ENCODE data around the gene SPTA1. TPM values are rescaled to one million over a fixed set of nuclear protein-coding genes. Genes with fewer than 3 reads are reported as not detected.

Gene SPTA1
- total and polyA plus RNA-seq, 2 experiments from 2014 or later, result not detected

- Histone ChIP-seq H2AFZ (no peak overlapping the region), H3K4me3 (no peak overlapping the region), H3K27me3 (replicated peaks; ENCODE audit: insufficient read depth) (0 out of 2 replicates have a peak, but pooled peaks cover 5% of the 10 kb centered on the region), H3K4me2 (ENCODE audit: unreplicated experiment) (no peak overlapping the region), H3K9me3 (ENCODE audit: low read depth) (no peaks in the 10 kb centered on the region), H3F3A (ENCODE audit: insufficient read depth) (no peaks in the 10 kb centered on the region), H4K20me1 (ENCODE audit: insufficient read depth) (no peaks in the 10 kb centered on the region), H3K79me2 (ENCODE audit: insufficient read depth) (no peaks in the 10 kb centered on the region), H3K36me3 (ENCODE audit: low read depth) (no peaks in the 10 kb centered on the region), H3K4me1 (ENCODE audit: insufficient read depth) (no peaks in the 10 kb centered on the region), H3K9ac (no peak overlapping the region), H3K27ac (no peak overlapping the region), H3K9me2 (ENCODE audit: insufficient read depth) (no peaks in the 10 kb centered on the region)
- TF ChIP-seq EZH2phosphoT487 (IDR thresholded peaks at IDR 0.05; ENCODE audit: insufficient read depth, low read depth) (no peak), EZH2 (IDR thresholded peaks at IDR 0.05; ENCODE audit: insufficient read depth, poor library complexity, severe bottlenecking) (no peak)
- in situ Hi-C loops (cut with MboI), result no loop called here
- WGBS, 2 experiments (ENCODE audit: low coverage in 1 of 2, low lambda C conversion rate in 2 of 2, missing lambda C conversion rate in 2 of 2), result 14 to 18% methylated on average over 3 of the region's 3 CpGs
- DNase-seq, result no peak
Measured at GRCh38 chr1:158719664-158720063, 33.1 kb upstream of the SPTA1 start.

GRCh38 chr1:158717344-158717743 lies 30.8 kb upstream of the SPTA1 start:
- Histone ChIP-seq H3K4me3 (no peak overlapping the region), H3K4me2 (ENCODE audit: unreplicated experiment) (no peak overlapping the region), H3F3A (ENCODE audit: insufficient read depth) (no peaks in the 10 kb centered on the region), H3K9ac (no peak overlapping the region), H3K9me3 (ENCODE audit: low read depth) (no peaks in the 10 kb centered on the region), H3K9me2 (ENCODE audit: insufficient read depth) (no peaks in the 10 kb centered on the region), H3K4me1 (ENCODE audit: insufficient read depth) (no peaks in the 10 kb centered on the region), H2AFZ (no peak overlapping the region), H3K27ac (no peak overlapping the region), H3K27me3 (replicated peaks; ENCODE audit: insufficient read depth) (0 out of 2 replicates have a peak, but pooled peaks cover 5% of the 10 kb centered on the region), H3K36me3 (ENCODE audit: low read depth) (no peaks in the 10 kb centered on the region), H3K79me2 (ENCODE audit: insufficient read depth) (no peaks in the 10 kb centered on the region), H4K20me1 (ENCODE audit: insufficient read depth) (no peaks in the 10 kb centered on the region)
- no peak for DNase-seq
- in situ Hi-C loops (cut with MboI), result no loop called here
- 28 to 34% methylated on average over 6 of the region's 6 CpGs for WGBS, 2 experiments (ENCODE audit: low coverage in 1 of 2, low lambda C conversion rate in 2 of 2, missing lambda C conversion rate in 2 of 2)
- no peak for TF ChIP-seq EZH2 (IDR thresholded peaks at IDR 0.05; ENCODE audit: insufficient read depth, poor library complexity, severe bottlenecking)
- TF ChIP-seq EZH2phosphoT487 (IDR thresholded peaks at IDR 0.05; ENCODE audit: insufficient read depth, low read depth), result no peak

- 0 out of 2 replicates have a peak, but pooled peaks cover 5% of the 10 kb centered on the region for H3K27me3 ChIP-seq (replicated peaks; ENCODE audit: insufficient read depth)
- no peaks in the 10 kb centered on the region for H3K9me3 ChIP-seq (ENCODE audit: low read depth)
- H3K27ac ChIP-seq, result no peak overlapping the region
- no peaks in the 10 kb centered on the region for H3K9me2 ChIP-seq (ENCODE audit: insufficient read depth)
- WGBS, 2 experiments (ENCODE audit: low coverage in 1 of 2, low lambda C conversion rate in 2 of 2, missing lambda C conversion rate in 2 of 2), result 56% methylated on average over 1 of the region's 1 CpG
- H3K36me3 ChIP-seq (ENCODE audit: low read depth), result no peaks in the 10 kb centered on the region
- H3K79me2 ChIP-seq (ENCODE audit: insufficient read depth), result no peaks in the 10 kb centered on the region
- no peak overlapping the region for H2AFZ ChIP-seq
- H3K4me3 ChIP-seq, result no peak overlapping the region
- no peaks in the 10 kb centered on the region for H4K20me1 ChIP-seq (ENCODE audit: insufficient read depth)
- H3F3A ChIP-seq (ENCODE audit: insufficient read depth), result no peaks in the 10 kb centered on the region
- no peak for TF ChIP-seq EZH2phosphoT487 (IDR thresholded peaks at IDR 0.05; ENCODE audit: insufficient read depth, low read depth)
- no peak for TF ChIP-seq EZH2 (IDR thresholded peaks at IDR 0.05; ENCODE audit: insufficient read depth, poor library complexity, severe bottlenecking)
- no peak overlapping the region for H3K9ac ChIP-seq
- in situ Hi-C loops (cut with MboI), result no loop called here
- no peak for DNase-seq
- H3K4me1 ChIP-seq (ENCODE audit: insufficient read depth), result no peaks in the 10 kb centered on the region
- H3K4me2 ChIP-seq (ENCODE audit: unreplicated experiment), result no peak overlapping the region
Measured at GRCh38 chr1:158716335-158716734, 29.8 kb upstream of the SPTA1 start.

- 0 out of 2 replicates have a peak, but pooled peaks cover 3% of the 10 kb centered on the region for H3K27me3 ChIP-seq (replicated peaks; ENCODE audit: insufficient read depth)
- no peak overlapping the region for H3K9ac ChIP-seq
- H3K79me2 ChIP-seq (ENCODE audit: insufficient read depth), result no peaks in the 10 kb centered on the region
- no peaks in the 10 kb centered on the region for H3F3A ChIP-seq (ENCODE audit: insufficient read depth)
- WGBS, 2 experiments (ENCODE audit: low coverage in 1 of 2, low lambda C conversion rate in 2 of 2, missing lambda C conversion rate in 2 of 2), result 0 to 4% methylated on average over 1 of the region's 1 CpG
- H3K36me3 ChIP-seq (ENCODE audit: low read depth), result no peaks in the 10 kb centered on the region
- in situ Hi-C loops (cut with MboI), result no loop called here
- no peak overlapping the region for H3K4me3 ChIP-seq
- no peak overlapping the region for H2AFZ ChIP-seq
- H3K27ac ChIP-seq, result no peak overlapping the region
- no peak overlapping the region for H3K4me2 ChIP-seq (ENCODE audit: unreplicated experiment)
- DNase-seq, result no peak
- no peaks in the 10 kb centered on the region for H3K9me2 ChIP-seq (ENCODE audit: insufficient read depth)
- H3K4me1 ChIP-seq (ENCODE audit: insufficient read depth), result no peaks in the 10 kb centered on the region
- no peaks in the 10 kb centered on the region for H3K9me3 ChIP-seq (ENCODE audit: low read depth)
- no peak for TF ChIP-seq EZH2phosphoT487 (IDR thresholded peaks at IDR 0.05; ENCODE audit: insufficient read depth, low read depth)
- no peak for TF ChIP-seq EZH2 (IDR thresholded peaks at IDR 0.05; ENCODE audit: insufficient read depth, poor library complexity, severe bottlenecking)
- H4K20me1 ChIP-seq (ENCODE audit: insufficient read depth), result no peaks in the 10 kb centered on the region
Measured at GRCh38 chr1:158714754-158715153, 28.2 kb upstream of the SPTA1 start.

- Histone ChIP-seq H3K27me3 (replicated peaks; ENCODE audit: insufficient read depth) (no peaks in the 10 kb centered on the region), H3K79me2 (ENCODE audit: insufficient read depth) (no peaks in the 10 kb centered on the region), H3K36me3 (ENCODE audit: low read depth) (no peaks in the 10 kb centered on the region), H3K4me1 (ENCODE audit: insufficient read depth) (no peaks in the 10 kb centered on the region), H3K27ac (no peak overlapping the region), H3K4me3 (no peak overlapping the region), H3K9me3 (ENCODE audit: low read depth) (no peaks in the 10 kb centered on the region), H3K9ac (no peak overlapping the region), H3K9me2 (ENCODE audit: insufficient read depth) (no peaks in the 10 kb centered on the region), H3K4me2 (ENCODE audit: unreplicated experiment) (no peak overlapping the region), H2AFZ (no peak overlapping the region), H4K20me1 (ENCODE audit: insufficient read depth) (no peaks in the 10 kb centered on the region), H3F3A (ENCODE audit: insufficient read depth) (no peaks in the 10 kb centered on the region)
- in situ Hi-C loops (cut with MboI), result no loop called here
- TF ChIP-seq EZH2 (IDR thresholded peaks at IDR 0.05; ENCODE audit: insufficient read depth, poor library complexity, severe bottlenecking) (no peak), EZH2phosphoT487 (IDR thresholded peaks at IDR 0.05; ENCODE audit: insufficient read depth, low read depth) (no peak)
- DNase-seq, result no peak
- 8 to 12% methylated on average over 4 of the region's 4 CpGs for WGBS, 2 experiments (ENCODE audit: low coverage in 1 of 2, low lambda C conversion rate in 2 of 2, missing lambda C conversion rate in 2 of 2)
Measured at GRCh38 chr1:158711098-158711497, 24.6 kb upstream of the SPTA1 start.
